Head of caudate nucleus (tissue), 42 donors: ENCODE data around the gene SPAG6.

Source experiments
- DNase-seq, 42 donors: peaks; one replicate each; pipeline versions ENCODE4 v3.0.0 to v3.0.0-alpha.2; 2020 to 2021; ENCODE audit warnings: mixed read lengths in 7 of 42
- intact Hi-C: fragments of 100-400 bp; cut with DNase I; formaldehyde crosslinking; loops from one replicate; pipeline ENCODE4 v1.15.0; 2022

Gene SPAG6

DNA sequence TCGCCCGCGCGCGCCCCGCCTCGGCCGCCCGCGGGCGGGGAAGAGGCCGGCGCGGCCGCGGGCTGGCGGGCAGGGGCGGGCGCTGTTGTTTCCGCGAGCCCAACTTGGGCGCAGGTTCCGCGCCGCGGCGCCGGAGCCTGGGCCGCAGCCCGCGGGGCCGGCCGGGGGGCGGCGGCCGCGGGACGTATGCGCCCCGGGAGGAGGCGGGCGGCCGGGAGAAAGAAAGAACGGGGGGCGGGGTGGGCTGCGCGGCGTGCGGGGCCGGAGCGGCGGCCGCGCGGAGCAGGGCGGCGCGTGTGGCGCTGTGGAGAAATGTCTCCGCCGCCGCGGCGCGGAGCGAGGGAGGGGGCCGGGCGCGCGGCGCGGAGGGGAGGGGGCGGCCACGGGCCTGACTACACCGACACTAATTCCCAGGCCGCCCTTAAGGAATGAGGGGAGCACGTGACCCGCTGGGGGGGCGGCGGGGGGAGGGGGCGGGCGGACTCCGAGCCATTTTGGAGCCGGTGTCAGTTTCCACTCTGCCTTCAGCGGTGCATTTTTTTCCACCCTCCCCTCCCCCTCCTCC lies 24.6 kb upstream of the SPAG6 start, which contains the start of gene BMI1:
Gene BMI1 (plus strand): TSS at position 509 of the 565 bp plus-strand sequence. CDS start 5,351 bp downstream, outside the sequence.
- DNase-seq, result peak; percentile 58 to 92 (median 82)
- intact Hi-C loops, result loop anchor here (5.0 to 10.0 kb wide), 3 partner anchors 117 to 796 kb away; partner anchors contain the start of gene SKIDA1

DNA sequence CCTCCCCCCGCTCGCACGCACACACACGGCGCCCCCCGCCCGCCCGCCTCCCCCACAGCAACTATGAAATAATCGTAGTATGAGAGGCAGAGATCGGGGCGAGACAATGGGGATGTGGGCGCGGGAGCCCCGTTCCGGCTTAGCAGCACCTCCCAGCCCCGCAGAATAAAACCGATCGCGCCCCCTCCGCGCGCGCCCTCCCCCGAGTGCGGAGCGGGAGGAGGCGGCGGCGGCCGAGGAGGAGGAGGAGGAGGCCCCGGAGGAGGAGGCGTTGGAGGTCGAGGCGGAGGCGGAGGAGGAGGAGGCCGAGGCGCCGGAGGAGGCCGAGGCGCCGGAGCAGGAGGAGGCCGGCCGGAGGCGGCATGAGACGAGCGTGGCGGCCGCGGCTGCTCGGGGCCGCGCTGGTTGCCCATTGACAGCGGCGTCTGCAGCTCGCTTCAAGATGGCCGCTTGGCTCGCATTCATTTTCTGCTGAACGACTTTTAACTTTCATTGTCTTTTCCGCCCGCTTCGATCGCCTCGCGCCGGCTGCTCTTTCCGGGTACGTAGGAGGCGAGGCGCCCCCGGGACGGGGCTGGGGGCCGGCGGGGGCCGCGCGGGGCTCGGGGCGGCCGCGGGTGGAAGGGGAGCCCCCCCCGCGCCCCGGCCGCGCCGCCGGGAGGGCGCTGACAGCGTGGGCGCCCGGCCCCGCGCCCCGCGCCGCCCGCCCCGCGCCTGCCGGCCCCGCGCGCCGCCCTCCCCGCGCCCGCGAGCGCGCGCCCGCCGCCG lies 24.0 kb upstream of the SPAG6 start:
- intact Hi-C loops, result loop anchor here (5.0 to 10.0 kb wide), 3 partner anchors 116 to 797 kb away; partner anchors contain the start of gene SKIDA1
- peak in 40 of 42 donors; percentile 42 to 85 (median 64) for DNase-seq

DNA sequence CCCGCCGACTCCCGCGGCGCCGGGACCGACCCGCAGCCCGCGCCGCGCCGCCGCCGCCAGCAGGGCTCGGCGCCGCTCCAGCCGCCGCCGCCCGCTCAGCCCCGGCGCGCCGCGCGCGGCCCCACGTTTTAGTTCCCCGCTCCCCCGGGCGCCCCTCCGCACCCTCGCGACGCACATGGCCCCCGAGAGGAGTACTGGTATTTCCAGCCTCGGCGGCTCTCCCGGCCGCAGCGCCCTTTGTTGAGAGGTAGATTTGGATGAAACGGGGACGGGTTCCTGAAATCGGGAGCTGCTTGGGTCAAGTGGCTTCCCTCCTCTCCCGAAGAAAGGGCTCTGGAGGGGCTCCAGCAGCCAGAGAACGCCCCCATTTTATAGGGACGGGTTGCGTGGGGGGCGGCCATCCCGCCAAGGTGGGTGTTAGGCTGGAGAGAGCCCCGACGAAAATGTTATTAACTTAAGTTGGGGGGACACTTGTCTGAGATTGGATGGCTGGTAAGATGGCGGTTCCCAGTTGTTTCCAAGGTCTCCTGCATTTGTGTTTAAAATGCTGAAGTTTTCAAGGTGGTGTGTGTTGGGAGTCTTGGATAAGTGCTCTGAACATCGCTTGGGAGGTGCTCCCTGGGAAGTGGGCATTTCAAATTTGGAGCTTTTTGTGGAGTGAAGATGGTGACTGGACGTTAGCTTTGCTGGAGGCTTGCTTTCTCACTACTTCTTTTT lies 23.2 kb upstream of the SPAG6 start:
- DNase-seq, result peak in 27 of 42 donors; percentile 13 to 72 (median 44)
- intact Hi-C loops, result loop anchor here (5.0 to 10.0 kb wide), 3 partner anchors 115 to 797 kb away; partner anchors contain the start of gene SKIDA1

- intact Hi-C loops, result loop anchor here (5.0 to 10.0 kb wide), 3 partner anchors 115 to 798 kb away; partner anchors contain the start of gene SKIDA1
- no peak for DNase-seq
Observed at GRCh38 chr10:22322641-22323160, 22.6 kb upstream of the SPAG6 start.

DNA sequence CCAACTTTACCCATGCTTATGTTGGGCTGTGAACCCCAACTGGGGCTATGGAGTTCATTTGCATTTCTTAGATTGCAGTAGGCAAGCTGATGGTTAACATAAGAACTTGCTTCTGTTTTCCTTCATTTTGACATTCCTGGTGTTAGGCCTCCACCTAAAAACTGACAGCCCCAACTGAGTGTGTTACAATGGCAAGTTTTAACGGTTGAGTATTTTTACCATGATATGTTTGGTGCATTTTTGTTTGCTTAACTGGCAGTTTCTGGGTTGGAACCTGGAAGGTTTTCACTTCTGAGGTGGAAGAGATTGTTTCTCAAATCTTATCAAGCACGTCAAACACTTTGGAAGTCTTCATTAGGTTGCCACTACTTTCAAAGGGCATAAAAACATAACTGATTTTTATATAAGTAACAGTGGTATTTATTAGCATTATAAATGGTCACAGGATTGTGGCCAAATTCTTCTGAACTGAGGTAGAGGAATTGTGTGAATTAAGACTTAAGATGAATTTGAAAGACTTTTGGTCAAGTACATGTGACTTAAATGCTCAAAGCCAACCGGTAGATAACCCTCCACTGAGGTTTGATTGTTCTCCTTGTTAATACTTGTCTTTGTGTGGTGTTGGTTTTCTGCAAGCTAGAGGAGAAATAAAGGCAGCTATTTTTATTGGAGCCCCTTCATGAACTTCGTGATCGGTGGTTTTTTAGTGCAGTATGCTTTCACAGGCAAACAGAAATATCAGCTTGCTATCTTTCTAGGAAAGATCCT lies 21.6 kb upstream of the SPAG6 start:
- intact Hi-C loops, result loop anchor here (5.0 to 10.0 kb wide), 3 partner anchors 114 to 799 kb away; partner anchors contain the start of gene SKIDA1
- no peak for DNase-seq

- intact Hi-C loops, result loop anchor here (5.0 to 10.0 kb wide), 3 partner anchors 113 to 800 kb away; partner anchors contain the start of gene SKIDA1
- no peak for DNase-seq
Observed at GRCh38 chr10:22324413-22324812, 20.9 kb upstream of the SPAG6 start.

DNA sequence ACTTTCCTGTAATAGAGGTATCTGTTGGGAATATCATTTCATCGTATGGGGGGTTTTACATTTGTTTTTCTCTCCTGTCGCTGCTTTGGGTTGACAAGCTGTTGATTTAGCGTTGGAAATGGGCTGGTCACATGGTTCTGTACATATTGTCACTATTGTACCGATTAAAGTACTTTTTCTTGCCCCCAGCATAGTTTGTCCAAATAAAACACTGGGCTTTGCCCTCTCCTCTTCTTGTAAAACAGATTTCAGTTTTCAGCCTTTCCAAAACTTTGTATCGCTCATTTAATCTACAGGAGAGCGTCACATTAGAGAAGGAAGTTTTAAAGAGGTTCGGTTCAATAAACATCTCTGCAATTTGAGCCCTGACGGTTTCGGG lies 20.4 kb upstream of the SPAG6 start:
- no peak for DNase-seq
- intact Hi-C loops, result loop anchor here (5.0 to 10.0 kb wide), 4 partner anchors 112 to 800 kb away; partner anchors contain the start of genes DNAJC1 and SKIDA1

DNA sequence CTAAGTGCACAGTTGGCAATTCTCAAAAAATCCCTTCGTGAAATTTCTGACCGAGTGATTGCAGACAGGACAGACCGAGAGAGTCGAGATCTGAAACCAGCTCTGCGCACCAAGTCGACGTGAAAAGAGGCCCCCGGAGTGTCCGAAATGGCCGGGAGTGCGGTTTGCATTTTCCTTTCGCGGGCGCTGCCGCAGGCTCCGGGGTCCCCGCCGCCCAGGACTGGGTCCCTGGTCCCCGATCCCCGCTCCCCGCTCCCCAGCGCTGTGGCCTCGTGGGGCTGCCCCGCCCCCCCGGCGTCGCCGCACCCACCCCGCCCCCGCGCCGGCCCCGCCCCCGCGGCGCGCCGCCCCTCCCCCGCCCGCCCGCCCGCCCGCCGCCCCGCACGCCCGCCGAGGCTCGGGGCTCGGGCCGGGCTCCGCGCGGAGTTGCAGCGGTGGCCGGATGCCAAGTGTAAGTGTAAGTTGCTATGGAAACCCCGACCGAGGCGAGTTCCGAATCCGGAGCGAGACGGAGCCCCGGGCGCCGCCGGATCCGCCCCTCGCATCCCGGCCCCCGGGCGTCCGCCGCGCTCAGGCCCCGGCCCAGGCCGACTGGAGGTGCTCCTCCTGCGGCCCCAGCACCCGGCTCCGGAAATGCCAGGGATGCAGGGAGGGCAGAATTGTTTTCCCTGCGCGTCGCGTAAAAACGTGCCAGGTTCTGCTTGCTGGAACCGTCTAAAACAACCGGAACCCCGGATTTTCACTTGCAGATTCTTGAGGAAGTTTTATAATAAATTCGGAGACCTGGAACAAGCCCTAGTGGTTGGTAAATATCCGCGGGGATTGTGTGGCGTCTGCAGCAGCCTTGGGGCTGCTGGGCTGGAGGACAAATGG lies 19.8 kb upstream of the SPAG6 start:
- intact Hi-C loops, result loop anchor here (5.0 to 10.0 kb wide), 2 partner anchors 323 to 801 kb away; partner anchors contain the start of genes DNAJC1 and SKIDA1

DNA sequence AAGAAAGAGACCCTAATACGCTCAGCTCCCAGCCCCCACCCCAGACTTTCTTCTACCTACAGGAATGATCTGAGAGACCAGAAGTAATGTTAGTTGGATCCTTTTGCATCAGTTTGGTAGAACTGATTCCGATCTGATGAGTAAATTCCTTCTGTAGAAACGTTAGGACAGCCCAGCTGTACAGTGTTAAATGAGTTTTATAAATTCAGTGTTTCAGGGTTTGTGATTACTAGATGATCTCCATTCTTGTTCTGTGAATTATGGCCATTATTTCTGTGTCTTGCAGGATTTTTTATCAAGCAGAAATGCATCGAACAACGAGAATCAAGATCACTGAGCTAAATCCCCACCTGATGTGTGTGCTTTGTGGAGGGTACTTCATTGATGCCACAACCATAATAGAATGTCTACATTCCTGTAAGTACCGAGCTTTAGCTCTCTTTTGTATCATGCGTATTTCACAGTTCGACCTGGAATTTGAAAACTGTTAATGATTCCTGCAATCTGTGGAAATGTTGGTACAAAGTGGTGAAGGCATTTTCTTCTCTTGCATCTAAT lies 19.1 kb upstream of the SPAG6 start:
- intact Hi-C loops, result loop anchor here (5.0 to 10.0 kb wide), 2 partner anchors 324 to 801 kb away; partner anchors contain the start of genes DNAJC1 and SKIDA1

More for the DNA sequence above, 19.8 kb upstream of the SPAG6 start:
- DNase-seq, result peak in 41 of 42 donors; percentile 48 to 85 (median 68)

DNA sequence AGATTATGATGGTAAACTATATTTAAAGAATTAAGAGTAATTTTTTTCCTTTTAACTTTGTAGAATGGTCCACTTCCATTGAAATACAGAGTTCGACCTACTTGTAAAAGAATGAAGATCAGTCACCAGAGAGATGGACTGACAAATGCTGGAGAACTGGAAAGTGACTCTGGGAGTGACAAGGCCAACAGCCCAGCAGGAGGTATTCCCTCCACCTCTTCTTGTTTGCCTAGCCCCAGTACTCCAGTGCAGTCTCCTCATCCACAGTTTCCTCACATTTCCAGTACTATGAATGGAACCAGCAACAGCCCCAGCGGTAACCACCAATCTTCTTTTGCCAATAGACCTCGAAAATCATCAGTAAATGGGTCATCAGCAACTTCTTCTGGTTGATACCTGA lies 16.1 kb upstream of the SPAG6 start:
- intact Hi-C loops, result loop anchor here (5.0 to 10.0 kb wide), 2 partner anchors 327 to 804 kb away; partner anchors contain the start of genes DNAJC1 and SKIDA1
- no peak for DNase-seq

More for the DNA sequence above, 19.1 kb upstream of the SPAG6 start:
- DNase-seq, result no peak

- intact Hi-C loops, result no loop called here
- DNase-seq, result no peak
Observed at GRCh38 chr10:22332116-22332692, 13.1 kb upstream of the SPAG6 start.

DNA sequence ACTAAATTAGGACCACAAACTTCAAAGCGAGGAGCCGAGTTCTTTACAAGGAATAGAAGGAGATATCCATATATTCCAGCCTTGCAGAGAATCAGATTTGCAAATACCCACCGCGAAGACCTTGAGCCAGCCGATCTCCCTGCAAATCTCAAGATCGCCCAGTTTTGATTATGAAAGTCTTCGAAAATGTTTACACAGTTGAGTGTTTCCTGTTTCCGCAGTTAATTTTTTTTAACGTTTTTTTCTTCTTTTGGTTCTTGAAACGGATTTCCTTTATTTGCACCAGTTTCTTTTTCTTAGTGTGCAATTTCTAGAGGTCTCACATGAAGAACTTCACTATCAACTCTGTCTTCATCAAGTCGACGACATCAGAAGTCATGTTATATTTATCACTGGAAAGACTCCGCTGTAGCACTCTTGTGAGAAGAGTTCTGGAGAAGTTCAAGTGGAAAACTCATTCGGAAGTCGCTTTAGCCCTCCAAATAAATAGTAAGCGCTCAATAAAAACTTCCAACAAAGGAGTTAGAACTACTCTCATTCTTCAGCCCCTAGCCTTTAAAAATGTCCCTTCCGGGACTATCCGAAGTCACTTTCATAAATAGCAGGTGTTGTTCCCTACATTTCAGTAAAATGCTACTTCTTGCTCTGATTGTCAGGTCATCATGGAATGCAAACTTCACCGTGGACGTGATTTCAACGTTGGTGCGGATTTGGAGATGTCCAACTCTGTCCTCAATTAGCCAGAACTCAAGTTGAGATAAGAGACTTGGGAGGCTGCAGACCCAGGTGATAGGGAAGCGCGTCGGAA lies 11.9 kb upstream of the SPAG6 start:
- DNase-seq, result no peak
- intact Hi-C loops, result no loop called here

- DNase-seq, result no peak
- intact Hi-C loops, result no loop called here
Observed at GRCh38 chr10:22333975-22334282, 11.4 kb upstream of the SPAG6 start.

DNA sequence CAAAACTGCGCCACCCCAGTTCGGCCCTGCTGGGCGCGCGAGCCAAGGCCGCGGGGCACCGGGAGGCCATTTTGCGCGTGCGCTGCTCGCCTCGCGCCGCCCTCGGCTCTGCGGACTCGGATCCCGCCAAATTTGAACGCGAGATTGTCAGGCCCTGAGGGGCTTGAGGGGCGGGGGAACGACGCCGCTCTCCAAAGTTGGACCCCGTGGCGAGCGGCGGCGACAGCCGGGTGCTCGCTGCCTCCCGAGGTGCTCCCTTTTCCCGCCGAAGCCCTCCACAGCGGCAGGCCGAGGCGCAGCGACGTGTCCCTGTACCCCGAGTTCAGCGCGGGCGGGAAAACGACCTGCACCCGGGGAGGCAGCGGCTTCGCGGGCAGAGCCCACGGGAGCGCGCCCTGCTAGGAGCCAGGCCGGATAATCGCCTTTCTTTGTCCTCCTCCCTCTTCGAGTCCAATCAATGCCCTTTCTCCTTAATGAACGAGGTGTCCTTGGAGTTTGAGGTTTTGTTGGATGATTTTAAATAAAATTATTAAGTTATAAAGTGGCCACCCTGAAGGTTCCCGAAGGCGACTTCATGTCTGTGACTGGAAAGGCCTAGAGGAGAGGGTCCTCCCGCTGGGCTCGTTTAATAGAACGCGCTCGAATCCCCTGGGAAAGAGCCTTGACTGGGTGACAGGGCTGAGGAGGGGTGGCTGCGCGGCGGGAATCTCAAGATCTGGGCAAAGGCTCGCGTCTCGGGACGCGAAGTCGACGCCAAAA lies 10.7 kb upstream of the SPAG6 start:
- intact Hi-C loops, result no loop called here
- DNase-seq, result peak in 4 of 42 donors; percentile 17 to 47 (median 26)
